Measurements from ENCODE around the gene AFDN. TPM values are rescaled to one million over a fixed set of nuclear protein-coding genes. Genes with fewer than 3 reads are reported as not detected.

The AFDN gene
- polyA plus RNA-seq, 1 of the 3 experiments (the other 2 are of a cell fraction), result 25.1 TPM

GRCh38 chr6:167937948-167938911 is 111.5 kb downstream of the AFDN start:
- Histone ChIP-seq H3K36me3 (replicated peaks in 1 of 2; ENCODE audit: control insufficient read depth in 1 of 2, insufficient read depth in 2 of 2, low read length in 1 of 2) (peaks cover 11 to 21% of the 10 kb centered on the region in 2 experiments), H3K9me3 (no peaks in the 10 kb centered on the region), H3F3A (replicated peaks; ENCODE audit: insufficient read depth) (no peaks in the 10 kb centered on the region), H3K4me2 (no peak overlapping the region), H3K4me3 (ENCODE audit: low read depth in 2 of 2, low read length in 1 of 2) (no peak overlapping the region), H3K79me2 (ENCODE audit: insufficient read depth) (no peaks in the 10 kb centered on the region), H3K9ac (no peak overlapping the region), H3K4me1 (ENCODE audit: control insufficient read depth in 1 of 2, insufficient read depth in 2 of 2, low read depth in 1 of 2, low read length in 1 of 2) (peaks cover 0 to 5% of the 10 kb centered on the region in 2 experiments; a peak in 1 of 4 replicates), H4K20me1 (ENCODE audit: insufficient read depth) (no peaks in the 10 kb centered on the region), H2AFZ (ENCODE audit: low read depth) (no peak overlapping the region), H3K9me2 (no peaks in the 10 kb centered on the region), H3K27ac (ENCODE audit: low read depth in 2 of 2, low read length in 1 of 2) (no peak overlapping the region), H3K27me3 (ENCODE audit: insufficient read depth) (no peaks in the 10 kb centered on the region)
- TF ChIP-seq PBX3 (IDR thresholded peaks at IDR 0.05), result no peak
- TF ChIP-seq FOXJ3 (CRISPR knock-in tag; IDR thresholded peaks at IDR 0.05), result no peak
- no peak for TF ChIP-seq GATA2 (CRISPR knock-in tag; IDR thresholded peaks at IDR 0.05)
- TF ChIP-seq USF2 (IDR thresholded peaks at IDR 0.05; ENCODE audit: borderline replicate concordance, low read depth, low read length), result no peak
- TF ChIP-seq REST (IDR thresholded peaks at IDR 0.05; ENCODE audit: low read depth, low read length), result no peak
- no peak for TF ChIP-seq NFIC (IDR thresholded peaks at IDR 0.05; ENCODE audit: borderline replicate concordance)
- TF ChIP-seq RXRA (IDR thresholded peaks at IDR 0.05; ENCODE audit: borderline replicate concordance, low read depth), result no peak
- no peak for TF ChIP-seq MEF2A (IDR thresholded peaks at IDR 0.05; ENCODE audit: borderline replicate concordance, low read depth)
- TF ChIP-seq RCOR1 (IDR thresholded peaks at IDR 0.05; ENCODE audit: low read length), result no peak
- TF ChIP-seq FOSL2 (IDR thresholded peaks at IDR 0.05; ENCODE audit: borderline replicate concordance, low read depth), result no peak
- no peak for TF ChIP-seq MAX (IDR thresholded peaks at IDR 0.05; ENCODE audit: low read depth)
- TF ChIP-seq SMC3 (IDR thresholded peaks at IDR 0.05; ENCODE audit: low read depth, low read length), result no peak
- ChIA-PET CTCF (interaction anchor here (0.6 kb wide), 1 partner anchor 12 kb away, joined by 3 read pairs; no protein-coding TSS in a partner anchor), POLR2A (no interaction called here)
- WGBS (ENCODE audit: low lambda C conversion rate), result 98% methylated on average over 5 of the region's 5 CpGs
- no peak for DNase-seq
